ENCODE data around the gene CD84.
A peak's percentile ranks its signal among the peaks of the same experiment; 100 is the strongest.

CD84 gene

DNA sequence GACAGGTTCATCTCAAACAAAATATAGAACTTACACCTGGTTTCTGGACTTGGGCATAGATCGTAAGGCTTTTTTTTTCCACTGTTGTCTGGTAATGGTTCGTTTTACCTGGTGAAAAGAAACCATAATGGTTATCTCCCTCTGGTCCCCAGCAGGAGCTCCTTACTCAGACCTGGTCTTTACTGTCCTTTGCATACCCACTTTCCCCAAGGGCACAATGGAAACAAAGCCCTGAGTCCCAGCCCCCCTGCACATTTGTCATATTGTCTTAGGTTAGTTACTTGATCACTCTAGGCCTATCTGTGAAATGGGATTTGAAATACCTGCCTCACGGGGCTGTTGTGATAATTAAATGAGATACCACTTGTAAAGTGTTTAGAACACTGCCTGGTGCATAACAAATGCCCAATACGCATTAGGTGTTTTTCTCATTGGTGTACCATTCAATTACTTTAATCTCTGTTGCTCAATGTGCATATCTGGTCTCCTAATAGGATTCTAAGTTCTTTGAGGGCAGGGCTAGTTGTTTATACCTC lies 40.5 kb upstream of the CD84 start:
- H3K36me3 ChIP-seq (ENCODE audit: low read length) = peaks cover 9% of the 10 kb centered on the region
- peak overlapping the region; percentile 68 for H3K4me2 ChIP-seq (ENCODE audit: low read depth, low read length, poor library complexity, severe bottlenecking)
- no peaks in the 10 kb centered on the region for H4K20me1 ChIP-seq (ENCODE audit: low read depth, low read length)
- no peaks in the 10 kb centered on the region for H3K9me3 ChIP-seq (ENCODE audit: insufficient read depth, low read length)
- H3K9ac ChIP-seq (ENCODE audit: low read length) = peak overlapping the region; percentile 21; the same call in 1 of the 2 replicates
- peaks cover 54% of the 10 kb centered on the region for H3F3A ChIP-seq (ENCODE audit: insufficient read depth)
- no peak overlapping the region for H3K4me3 ChIP-seq (ENCODE audit: insufficient read depth, low read length, poor library complexity, severe bottlenecking)
- TF ChIP-seq EZH2phosphoT487 (conservative IDR thresholded peaks at IDR 0.05; ENCODE audit: low read length) = no peak
- TF ChIP-seq, protein P1, sequence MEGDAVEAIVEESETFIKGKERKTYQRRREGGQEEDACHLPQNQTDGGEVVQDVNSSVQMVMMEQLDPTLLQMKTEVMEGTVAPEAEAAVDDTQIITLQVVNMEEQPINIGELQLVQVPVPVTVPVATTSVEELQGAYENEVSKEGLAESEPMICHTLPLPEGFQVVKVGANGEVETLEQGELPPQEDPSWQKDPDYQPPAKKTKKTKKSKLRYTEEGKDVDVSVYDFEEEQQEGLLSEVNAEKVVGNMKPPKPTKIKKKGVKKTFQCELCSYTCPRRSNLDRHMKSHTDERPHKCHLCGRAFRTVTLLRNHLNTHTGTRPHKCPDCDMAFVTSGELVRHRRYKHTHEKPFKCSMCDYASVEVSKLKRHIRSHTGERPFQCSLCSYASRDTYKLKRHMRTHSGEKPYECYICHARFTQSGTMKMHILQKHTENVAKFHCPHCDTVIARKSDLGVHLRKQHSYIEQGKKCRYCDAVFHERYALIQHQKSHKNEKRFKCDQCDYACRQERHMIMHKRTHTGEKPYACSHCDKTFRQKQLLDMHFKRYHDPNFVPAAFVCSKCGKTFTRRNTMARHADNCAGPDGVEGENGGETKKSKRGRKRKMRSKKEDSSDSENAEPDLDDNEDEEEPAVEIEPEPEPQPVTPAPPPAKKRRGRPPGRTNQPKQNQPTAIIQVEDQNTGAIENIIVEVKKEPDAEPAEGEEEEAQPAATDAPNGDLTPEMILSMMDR (IDR thresholded peaks at IDR 0.05; ENCODE audit: insufficient read depth, low read length, poor library complexity, severe bottlenecking) = no peak
- peaks cover 5% of the 10 kb centered on the region; the same call in 1 of the 2 replicates for H3K79me2 ChIP-seq (ENCODE audit: insufficient read depth, low read length)
- H3K9me2 ChIP-seq (replicated peaks; ENCODE audit: insufficient read depth, low read length) = no peaks in the 10 kb centered on the region
- no peak overlapping the region for H2AFZ ChIP-seq (ENCODE audit: low read depth, low read length, severe bottlenecking)
- H3K27me3 ChIP-seq (ENCODE audit: low read length) = no peaks in the 10 kb centered on the region
- H3K27ac ChIP-seq (ENCODE audit: low read depth, low read length) = peak overlapping the region; percentile 97

DNA sequence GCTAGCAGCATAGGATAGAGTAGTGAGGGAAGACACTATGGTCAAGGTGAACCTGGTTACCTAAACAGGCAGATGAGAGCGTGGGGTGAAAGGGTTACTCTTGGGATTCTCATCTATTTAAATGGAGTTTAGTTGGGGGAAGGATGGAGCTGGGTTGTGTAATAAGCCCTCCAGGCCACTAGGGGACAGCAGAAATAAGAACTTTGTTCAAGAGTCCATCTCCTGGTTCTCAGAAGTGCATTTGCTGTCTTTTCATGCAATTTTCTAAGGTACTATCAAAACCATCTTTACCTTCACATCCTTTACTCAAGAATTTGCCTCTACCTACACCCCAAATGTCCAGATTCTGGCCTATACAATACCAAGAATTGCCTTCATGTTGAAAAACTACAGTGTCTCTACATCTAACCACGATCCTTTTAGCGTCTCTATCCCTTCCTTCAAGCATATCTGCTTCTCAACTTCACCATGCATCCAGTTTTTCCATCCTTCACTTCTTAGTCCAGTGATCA lies 39.5 kb upstream of the CD84 start:
- peaks cover 2% of the 10 kb centered on the region; the same call in 1 of the 2 replicates for H3K79me2 ChIP-seq (ENCODE audit: insufficient read depth, low read length)
- H3K4me3 ChIP-seq (ENCODE audit: insufficient read depth, low read length, poor library complexity, severe bottlenecking) = no peak overlapping the region
- no peaks in the 10 kb centered on the region for H3K27me3 ChIP-seq (ENCODE audit: low read length)
- peaks cover 9% of the 10 kb centered on the region for H3K36me3 ChIP-seq (ENCODE audit: low read length)
- no peak overlapping the region for H3K9ac ChIP-seq (ENCODE audit: low read length)
- no peaks in the 10 kb centered on the region for H4K20me1 ChIP-seq (ENCODE audit: low read depth, low read length)
- H3K9me2 ChIP-seq (replicated peaks; ENCODE audit: insufficient read depth, low read length) = no peaks in the 10 kb centered on the region
- no peak overlapping the region for H3K4me2 ChIP-seq (ENCODE audit: low read depth, low read length, poor library complexity, severe bottlenecking)
- TF ChIP-seq, protein P1 (IDR thresholded peaks at IDR 0.05; ENCODE audit: insufficient read depth, low read length, poor library complexity, severe bottlenecking) = peak; percentile 58
- TF ChIP-seq EZH2phosphoT487 (conservative IDR thresholded peaks at IDR 0.05; ENCODE audit: low read length) = no peak
- peaks cover 45% of the 10 kb centered on the region for H3F3A ChIP-seq (ENCODE audit: insufficient read depth)
- peak overlapping the region; percentile 97 for H3K27ac ChIP-seq (ENCODE audit: low read depth, low read length)
- H3K9me3 ChIP-seq (ENCODE audit: insufficient read depth, low read length) = no peaks in the 10 kb centered on the region
- H2AFZ ChIP-seq (ENCODE audit: low read depth, low read length, severe bottlenecking) = no peak overlapping the region

DNA sequence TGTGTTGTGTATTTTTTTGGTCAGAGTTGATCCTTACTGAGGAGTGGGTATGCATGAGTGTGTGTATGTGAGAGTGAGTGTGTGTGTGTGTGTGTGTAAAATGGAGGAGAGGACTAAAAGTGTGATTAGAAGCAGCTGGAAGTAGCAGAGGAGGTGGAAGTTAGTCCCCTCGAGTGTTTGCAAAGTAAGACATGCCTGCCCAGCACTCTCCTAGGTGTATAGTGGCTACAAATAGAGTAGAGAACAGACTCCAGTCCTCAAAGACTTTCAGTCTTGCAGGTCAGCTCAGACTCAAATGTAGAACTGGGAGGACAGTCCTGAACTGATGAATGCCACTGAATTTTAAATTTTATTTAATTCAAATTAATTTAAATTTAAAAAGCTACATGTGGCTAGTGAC lies 39.0 kb upstream of the CD84 start:
- H3K27ac ChIP-seq (ENCODE audit: low read depth, low read length) = peak overlapping the region; percentile 97
- H4K20me1 ChIP-seq (ENCODE audit: low read depth, low read length) = no peaks in the 10 kb centered on the region
- peaks cover 40% of the 10 kb centered on the region for H3F3A ChIP-seq (ENCODE audit: insufficient read depth)
- TF ChIP-seq, protein P1 (IDR thresholded peaks at IDR 0.05; ENCODE audit: insufficient read depth, low read length, poor library complexity, severe bottlenecking) = no peak
- TF ChIP-seq EZH2phosphoT487 (conservative IDR thresholded peaks at IDR 0.05; ENCODE audit: low read length) = no peak
- H3K36me3 ChIP-seq (ENCODE audit: low read length) = peaks cover 9% of the 10 kb centered on the region
- no peaks in the 10 kb centered on the region for H3K9me2 ChIP-seq (replicated peaks; ENCODE audit: insufficient read depth, low read length)
- H3K79me2 ChIP-seq (ENCODE audit: insufficient read depth, low read length) = no peaks in the 10 kb centered on the region; the same call in 1 of the 2 replicates
- no peak overlapping the region for H3K4me2 ChIP-seq (ENCODE audit: low read depth, low read length, poor library complexity, severe bottlenecking)
- H2AFZ ChIP-seq (ENCODE audit: low read depth, low read length, severe bottlenecking) = no peak overlapping the region
- no peak overlapping the region for H3K4me3 ChIP-seq (ENCODE audit: insufficient read depth, low read length, poor library complexity, severe bottlenecking)
- no peaks in the 10 kb centered on the region for H3K27me3 ChIP-seq (ENCODE audit: low read length)
- H3K9me3 ChIP-seq (ENCODE audit: insufficient read depth, low read length) = no peaks in the 10 kb centered on the region
- no peak overlapping the region for H3K9ac ChIP-seq (ENCODE audit: low read length)
